ENCODE results near the gene ARHGEF37. TPM values are rescaled to one million over a fixed set of nuclear protein-coding genes. Genes with fewer than 3 reads are reported as not detected.
A peak's percentile ranks its signal among the peaks of the same experiment; 100 is the strongest.
"Not testable (repeated sequence)": the region's sequence is repeated elsewhere in the genome, so short reads cannot be mapped to it uniquely, and the experiment has no call there.

Gene ARHGEF37
- total RNA-seq, 1 donor from 2014 or later, result 17.7 TPM

DNA sequence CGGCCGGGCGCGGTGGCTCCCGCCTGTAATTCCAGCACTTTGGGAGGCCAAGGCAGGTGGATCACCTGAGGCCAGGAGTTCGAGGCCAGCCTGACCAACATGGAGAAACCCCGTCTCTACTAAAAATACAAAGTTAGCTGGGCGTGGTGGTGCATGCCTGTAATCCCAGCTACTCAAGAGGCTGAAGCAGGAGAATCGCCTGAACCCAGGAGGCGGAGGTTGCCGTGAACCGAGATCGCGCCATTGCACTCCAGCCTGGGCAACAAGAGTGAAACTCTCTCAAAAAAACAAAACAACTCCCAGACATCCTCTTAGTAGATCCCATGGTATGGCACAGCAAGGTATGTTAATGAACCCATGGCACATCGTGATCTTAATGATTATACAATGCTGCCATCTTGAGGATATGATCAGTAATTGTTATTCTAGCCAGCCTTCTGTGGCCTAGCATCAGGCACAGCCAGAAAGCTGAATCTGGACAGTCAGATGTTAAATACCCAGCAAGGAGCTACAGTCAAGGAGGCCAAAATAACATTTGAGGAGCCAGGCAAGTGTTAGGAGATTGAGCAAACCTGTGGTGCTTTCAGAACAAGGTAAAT, 16.7 kb upstream of the ARHGEF37 start:
- not testable (repeated sequence) for H3K27ac ChIP-seq, H3K36me3 ChIP-seq, H3K4me3 ChIP-seq, H3K9me3 ChIP-seq, H3K27me3 ChIP-seq
- peak in 1 of 2 donors; percentile 77 for DNase-seq (ENCODE audit: extremely low spot score in 2 of 2)
- TF ChIP-seq, protein P1, sequence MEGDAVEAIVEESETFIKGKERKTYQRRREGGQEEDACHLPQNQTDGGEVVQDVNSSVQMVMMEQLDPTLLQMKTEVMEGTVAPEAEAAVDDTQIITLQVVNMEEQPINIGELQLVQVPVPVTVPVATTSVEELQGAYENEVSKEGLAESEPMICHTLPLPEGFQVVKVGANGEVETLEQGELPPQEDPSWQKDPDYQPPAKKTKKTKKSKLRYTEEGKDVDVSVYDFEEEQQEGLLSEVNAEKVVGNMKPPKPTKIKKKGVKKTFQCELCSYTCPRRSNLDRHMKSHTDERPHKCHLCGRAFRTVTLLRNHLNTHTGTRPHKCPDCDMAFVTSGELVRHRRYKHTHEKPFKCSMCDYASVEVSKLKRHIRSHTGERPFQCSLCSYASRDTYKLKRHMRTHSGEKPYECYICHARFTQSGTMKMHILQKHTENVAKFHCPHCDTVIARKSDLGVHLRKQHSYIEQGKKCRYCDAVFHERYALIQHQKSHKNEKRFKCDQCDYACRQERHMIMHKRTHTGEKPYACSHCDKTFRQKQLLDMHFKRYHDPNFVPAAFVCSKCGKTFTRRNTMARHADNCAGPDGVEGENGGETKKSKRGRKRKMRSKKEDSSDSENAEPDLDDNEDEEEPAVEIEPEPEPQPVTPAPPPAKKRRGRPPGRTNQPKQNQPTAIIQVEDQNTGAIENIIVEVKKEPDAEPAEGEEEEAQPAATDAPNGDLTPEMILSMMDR (IDR thresholded peaks at IDR 0.05), result peak; percentile 64 to 74 (median 66)
- peak; percentile 32 to 47 for TF ChIP-seq POLR2AphosphoS5 (IDR thresholded peaks at IDR 0.05; ENCODE audit: insufficient read depth in 1 of 2, low read depth in 1 of 2)
- intact Hi-C loops (cut with DNase I), result loop anchor here (5.0 to 10.0 kb wide), 2 partner anchors 122 to 300 kb away; no protein-coding TSS in a partner anchor
- H3K4me1 ChIP-seq, result peaks cover 42% of the 10 kb centered on the region

DNA sequence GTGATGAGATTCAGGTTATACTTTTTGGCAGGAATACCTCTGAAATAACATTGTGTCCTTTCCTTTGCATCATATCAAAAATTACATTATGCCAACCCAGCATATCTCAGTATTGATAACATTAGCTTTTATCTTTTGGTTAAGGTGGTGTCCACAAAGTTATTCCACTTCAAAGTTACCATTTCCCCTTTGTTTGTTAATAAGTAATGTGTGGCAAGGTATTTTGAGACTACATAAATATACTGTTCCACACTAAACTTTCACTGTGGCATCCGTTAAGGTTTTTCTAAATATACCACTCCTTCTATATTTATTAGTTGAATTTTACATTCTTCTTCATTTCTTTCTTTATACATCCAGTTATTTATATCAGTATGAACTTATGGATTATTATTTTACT, 14.1 kb upstream of the ARHGEF37 start:
- intact Hi-C loops (cut with DNase I), result loop anchor here (10.0 kb wide), 1 partner anchor 302 kb away; no protein-coding TSS in a partner anchor
- H3K36me3 ChIP-seq, result no peaks in the 10 kb centered on the region
- no peak overlapping the region for H3K4me3 ChIP-seq
- peaks cover 26% of the 10 kb centered on the region for H3K4me1 ChIP-seq
- no peaks in the 10 kb centered on the region for H3K9me3 ChIP-seq
- no peak for DNase-seq (ENCODE audit: extremely low spot score in 2 of 2)
- H3K27ac ChIP-seq, result no peak overlapping the region
- TF ChIP-seq POLR2AphosphoS5 (IDR thresholded peaks at IDR 0.05; ENCODE audit: insufficient read depth in 1 of 2, low read depth in 1 of 2) (no peak), POLR2A (IDR thresholded peaks at IDR 0.05) (no peak)
- TF ChIP-seq, protein P1 (IDR thresholded peaks at IDR 0.05), result no peak
- no peaks in the 10 kb centered on the region for H3K27me3 ChIP-seq

DNA sequence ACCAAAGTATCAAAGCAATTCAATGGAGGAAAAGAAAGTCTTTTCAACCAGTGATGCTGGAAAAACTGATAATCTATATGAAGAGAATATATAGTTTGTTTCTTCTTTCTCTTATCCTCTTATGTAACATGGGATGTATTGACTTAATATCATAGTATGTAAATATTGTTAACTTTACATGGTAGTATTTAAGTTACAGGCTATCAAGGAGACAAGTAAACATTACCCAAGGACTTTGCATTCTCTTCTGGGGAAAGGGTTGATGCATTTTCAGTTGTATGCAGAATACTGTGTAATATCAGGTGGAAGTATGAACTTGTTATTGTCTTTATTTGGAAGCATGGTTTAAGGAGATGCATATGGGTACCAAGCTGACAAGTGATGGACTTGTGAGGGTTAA, 9.1 kb upstream of the ARHGEF37 start:
- TF ChIP-seq POLR2AphosphoS5 (IDR thresholded peaks at IDR 0.05; ENCODE audit: insufficient read depth in 1 of 2, low read depth in 1 of 2) (no peak), POLR2A (IDR thresholded peaks at IDR 0.05) (no peak)
- TF ChIP-seq, protein P1 (IDR thresholded peaks at IDR 0.05), result no peak

DNA sequence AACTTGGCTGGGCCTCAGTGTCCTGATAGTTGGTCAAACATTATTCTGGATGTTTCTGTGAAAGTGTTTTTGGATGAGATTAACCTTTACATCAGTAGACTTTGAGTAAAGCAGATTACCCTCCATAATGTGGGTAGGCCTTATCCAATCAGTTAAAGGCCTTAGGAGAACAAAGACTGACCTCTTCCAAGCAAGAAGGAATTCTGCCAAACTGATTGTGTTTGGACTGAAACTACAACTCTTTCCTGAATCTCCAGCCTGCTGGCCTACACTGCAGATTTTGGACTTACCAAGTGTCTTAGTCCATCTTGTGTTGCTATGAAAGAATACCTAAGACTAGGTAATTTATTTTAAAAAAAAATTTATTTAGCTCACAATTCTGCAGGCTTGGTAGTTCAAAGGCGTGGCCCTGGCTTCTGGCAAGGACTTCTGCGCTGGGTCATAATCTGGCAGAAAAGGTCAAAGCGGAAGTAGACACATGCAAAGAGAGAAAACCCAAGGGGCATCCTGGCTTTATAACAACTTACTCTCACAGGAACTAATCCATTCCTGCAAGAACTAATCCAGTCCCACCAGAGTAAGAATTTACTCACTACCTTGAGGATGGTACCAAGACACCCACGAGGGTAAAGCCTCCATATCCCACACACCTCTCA, 8.6 kb upstream of the ARHGEF37 start:
- no peak for DNase-seq (ENCODE audit: extremely low spot score in 2 of 2)
- Histone ChIP-seq H3K36me3 (no peaks in the 10 kb centered on the region), H3K27ac (no peak overlapping the region), H3K4me1 (no peaks in the 10 kb centered on the region), H3K4me3 (no peak overlapping the region), H3K27me3 (no peaks in the 10 kb centered on the region), H3K9me3 (no peaks in the 10 kb centered on the region)
- intact Hi-C loops (cut with DNase I), result no loop called here
- TF ChIP-seq POLR2AphosphoS5 (IDR thresholded peaks at IDR 0.05; ENCODE audit: insufficient read depth in 1 of 2, low read depth in 1 of 2), result no peak
- TF ChIP-seq, protein P1 (IDR thresholded peaks at IDR 0.05), result no peak
- no peak for TF ChIP-seq POLR2A (IDR thresholded peaks at IDR 0.05)

More for the DNA sequence above, 9.1 kb upstream of the ARHGEF37 start:
- Histone ChIP-seq H3K27ac (no peak overlapping the region), H3K9me3 (no peaks in the 10 kb centered on the region), H3K4me1 (no peaks in the 10 kb centered on the region), H3K27me3 (no peaks in the 10 kb centered on the region), H3K4me3 (no peak overlapping the region), H3K36me3 (no peaks in the 10 kb centered on the region)
- intact Hi-C loops (cut with DNase I), result no loop called here
- DNase-seq (ENCODE audit: extremely low spot score in 2 of 2), result no peak

DNA sequence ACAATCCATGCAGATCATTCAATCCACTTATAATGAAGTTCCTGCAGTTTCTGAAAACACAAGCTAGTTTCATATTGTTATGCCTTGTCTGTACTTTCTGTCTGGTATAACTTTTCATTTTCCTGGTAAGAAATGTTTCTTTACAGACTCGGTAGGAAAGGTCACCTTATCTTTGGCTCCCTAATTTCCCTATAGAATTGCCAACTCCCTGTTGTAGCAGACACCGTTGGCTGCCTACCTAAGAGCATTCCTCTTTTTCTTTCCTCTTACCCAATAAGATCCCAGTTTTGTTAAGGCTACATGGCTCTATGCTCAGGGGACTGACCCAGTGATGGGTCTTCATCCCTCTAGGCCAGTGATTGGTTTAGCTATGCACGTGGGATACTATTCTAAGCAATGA, 6.2 kb upstream of the ARHGEF37 start:
- no peak overlapping the region for H3K4me3 ChIP-seq
- no peaks in the 10 kb centered on the region for H3K36me3 ChIP-seq
- no peaks in the 10 kb centered on the region for H3K9me3 ChIP-seq
- DNase-seq (ENCODE audit: extremely low spot score in 2 of 2), result no peak
- H3K27me3 ChIP-seq, result no peaks in the 10 kb centered on the region
- no peak overlapping the region for H3K27ac ChIP-seq
- intact Hi-C loops (cut with DNase I), result no loop called here
- TF ChIP-seq POLR2AphosphoS5 (IDR thresholded peaks at IDR 0.05; ENCODE audit: insufficient read depth in 1 of 2, low read depth in 1 of 2), result no peak
- TF ChIP-seq, protein P1 (IDR thresholded peaks at IDR 0.05), result no peak
- TF ChIP-seq POLR2A (IDR thresholded peaks at IDR 0.05), result no peak
- H3K4me1 ChIP-seq, result no peaks in the 10 kb centered on the region
